H9 (cell line): ENCODE data around the gene PROM1. TPM values are rescaled to one million over a fixed set of nuclear protein-coding genes. Genes with fewer than 3 reads are reported as not detected.

ENCODE experiments used
- DNase-seq: peaks from one replicate; pipeline ENCODE4 v3.0.0-alpha.2; 2017
- H2AFZ ChIP-seq: one replicate; pipeline ENCODE4 v1.6.1; 2013; ENCODE audit warnings: mild to moderate bottlenecking, low read length, control low read depth, moderate library complexity
- H2AK5ac ChIP-seq: 2 replicates; pipeline ENCODE4 v1.6.1; 2013; ENCODE audit warnings: low read length, control low read depth, mixed read lengths; ENCODE audit not compliant: insufficient read length
- H2BK120ac ChIP-seq: one replicate; pipeline ENCODE4 v1.6.1; 2013; ENCODE audit warnings: low read depth, mild to moderate bottlenecking, low read length, control low read depth, inconsistent platforms; ENCODE audit not compliant: poor library complexity, severe bottlenecking
- H2BK12ac ChIP-seq: 2 replicates; pipeline ENCODE4 v1.6.1; 2013; ENCODE audit warnings: low read length, control low read depth, mixed read lengths, low read depth; ENCODE audit not compliant: insufficient read length
- H2BK15ac ChIP-seq: 2 replicates; pipeline ENCODE4 v1.6.1; 2013; ENCODE audit warnings: low read depth, low read length, control low read depth
- H2BK20ac ChIP-seq: one replicate; pipeline ENCODE4 v1.6.1; 2013; ENCODE audit warnings: low read depth, mild to moderate bottlenecking, low read length, control low read depth, inconsistent platforms; ENCODE audit not compliant: poor library complexity, severe bottlenecking
- H2BK5ac ChIP-seq: 2 replicates; pipeline ENCODE4 v1.6.1; 2013; ENCODE audit warnings: low read length, control low read depth, mixed read lengths; ENCODE audit not compliant: insufficient read length
- H3K14ac ChIP-seq: 2 replicates; pipeline ENCODE4 v1.6.1; 2013; ENCODE audit warnings: low read length, control low read depth; ENCODE audit not compliant: insufficient read depth
- H3K18ac ChIP-seq: 2 replicates; pipeline ENCODE4 v1.6.1; 2013; ENCODE audit warnings: low read depth, mild to moderate bottlenecking, mixed read lengths, low read length, control low read depth; ENCODE audit not compliant: insufficient read length
- H3K23ac ChIP-seq: 2 replicates; pipeline ENCODE4 v1.6.1; 2013; ENCODE audit warnings: low read length, control low read depth, mixed read lengths, low read depth; ENCODE audit not compliant: insufficient read length
- H3K23me2 ChIP-seq: 2 replicates; pipeline ENCODE4 v1.6.1; 2013; ENCODE audit warnings: low read depth, mild to moderate bottlenecking, mixed read lengths, low read length, control low read depth; ENCODE audit not compliant: insufficient read length, poor library complexity, severe bottlenecking
- H3K27ac ChIP-seq: 2 replicates; pipeline ENCODE4 v1.5.1; 2013; ENCODE audit warnings: low read length, control low read depth, mixed read lengths, low read depth; ENCODE audit not compliant: insufficient read length
- H3K27me3 ChIP-seq: 2 replicates; pipeline ENCODE4 v1.6.1; 2013; ENCODE audit warnings: low read length, control low read depth, inconsistent platforms; ENCODE audit not compliant: insufficient read depth
- H3K4ac ChIP-seq: 2 replicates; pipeline ENCODE4 v1.6.1; 2013; ENCODE audit warnings: low read depth, mild to moderate bottlenecking, control low read depth, inconsistent platforms, low read length, moderate library complexity
- H3K4me1 ChIP-seq: 2 replicates; pipeline ENCODE4 v1.6.1; 2013; ENCODE audit warnings: low read length, control low read depth, inconsistent platforms; ENCODE audit not compliant: insufficient read depth
- H3K4me2 ChIP-seq: 2 replicates; pipeline ENCODE4 v1.6.1; 2013; ENCODE audit warnings: low read length, control low read depth, mixed read lengths; ENCODE audit not compliant: insufficient read length, insufficient read depth
- H3K56ac ChIP-seq: 2 replicates; pipeline ENCODE4 v1.6.1; 2013; ENCODE audit warnings: low read depth, mild to moderate bottlenecking, mixed read lengths, low read length, control low read depth; ENCODE audit not compliant: insufficient read length
- H3K79me1 ChIP-seq: 2 replicates; pipeline ENCODE4 v1.6.1; 2013; ENCODE audit warnings: low read depth, mild to moderate bottlenecking, moderate library complexity, low read length, control low read depth, inconsistent platforms; ENCODE audit not compliant: insufficient read depth, poor library complexity, severe bottlenecking
- H3K79me2 ChIP-seq: 2 replicates; pipeline ENCODE4 v1.6.1; 2013; ENCODE audit warnings: low read length, control low read depth, inconsistent platforms; ENCODE audit not compliant: insufficient read depth
- H3K9ac ChIP-seq: 2 replicates; pipeline ENCODE4 v1.6.1; 2013; ENCODE audit warnings: low read length, control low read depth, mixed read lengths; ENCODE audit not compliant: insufficient read length; ENCODE audit errors: extremely low read depth
- H3K9me3 ChIP-seq: one replicate; pipeline ENCODE4 v1.6.1; 2013; ENCODE audit warnings: low read depth, low read length, inconsistent platforms; ENCODE audit not compliant: control insufficient read depth
- H3T11ph ChIP-seq: one replicate; pipeline ENCODE4 v1.6.1; 2013; ENCODE audit warnings: mild to moderate bottlenecking, low read length, control low read depth, inconsistent platforms
- H4K20me1 ChIP-seq: one replicate; pipeline ENCODE4 v1.6.1; 2013; ENCODE audit not compliant: control insufficient read depth, insufficient read length, insufficient read depth
- H4K5ac ChIP-seq: 2 replicates; pipeline ENCODE4 v1.6.1; 2013; ENCODE audit warnings: low read depth, mild to moderate bottlenecking, mixed read lengths, low read length, control low read depth; ENCODE audit not compliant: insufficient read length
- H4K8ac ChIP-seq: replicated peaks from 2 replicates; pipeline ENCODE4 v1.6.1; 2013; ENCODE audit warnings: low read length, control low read depth, mixed read lengths, low read depth; ENCODE audit not compliant: insufficient read length
- H4K91ac ChIP-seq: 2 replicates; pipeline ENCODE4 v1.6.1; 2013; ENCODE audit warnings: low read depth, mild to moderate bottlenecking, moderate library complexity, mixed read lengths, low read length, control low read depth; ENCODE audit not compliant: insufficient read length
- H3K27ac Mint-ChIP-seq, 3 experiments: 2 replicates in 2 of 3; 3 replicates in 1 of 3; pipeline ENCODE4 v1.8.0; 2020 to 2021; ENCODE audit warnings: mixed read lengths in 3 of 3, mild to moderate bottlenecking in 1 of 3, moderate library complexity in 1 of 3
- H3K27me3 Mint-ChIP-seq: 2 replicates; pipeline ENCODE4 v1.8.0; 2021; ENCODE audit warnings: low read depth, mild to moderate bottlenecking, moderate library complexity, mixed read lengths
- H3K36me3 Mint-ChIP-seq, 3 experiments: 2 replicates in 2 of 3; 3 replicates in 1 of 3; pipeline ENCODE4 v1.8.0; 2020 to 2021; ENCODE audit warnings: low read depth in 3 of 3, mixed read lengths in 3 of 3; ENCODE audit not compliant: insufficient read depth in 1 of 3
- H3K4me1 Mint-ChIP-seq, 2 experiments: 2 replicates each; pipeline ENCODE4 v1.8.0; 2020; ENCODE audit warnings: mixed read lengths in 2 of 2
- H3K4me3 Mint-ChIP-seq, 2 experiments: 2 replicates in 1 of 2; 3 replicates in 1 of 2; pipeline ENCODE4 v1.8.0; 2020 to 2021; ENCODE audit warnings: mild to moderate bottlenecking in 2 of 2, mixed read lengths in 2 of 2, moderate library complexity in 1 of 2
- H3K9me3 Mint-ChIP-seq, 2 experiments: 2 replicates in 1 of 2; 3 replicates in 1 of 2; pipeline ENCODE4 v1.8.0; 2020; ENCODE audit warnings: mild to moderate bottlenecking in 2 of 2, mixed read lengths in 2 of 2, moderate library complexity in 1 of 2
- CTCF ChIP-seq: fragments of 200-600 bp; sonication (generic); conservative IDR thresholded peaks from 3 replicates; pipeline ENCODE4 v1.8.0; 2021; ENCODE audit warnings: antibody characterized with exemption, mild to moderate bottlenecking
- total RNA-seq: library from RNA; stranded (reverse); gene quantifications from 2 replicates; pipeline ENCODE4 v1.2.1, GENCODE V29; 2021

PROM1 gene
- total RNA-seq, 1 experiment from 2014 or later: 98.3 TPM

- Histone ChIP-seq H2BK15ac (no peak overlapping the region), H3K56ac (no peak overlapping the region), H4K8ac (no peak overlapping the region), H3K23me2 (no peaks in the 10 kb centered on the region), H4K91ac (no peak overlapping the region), H3K23ac (no peak overlapping the region), H3K4me1 (no peaks in the 10 kb centered on the region), H3K9ac (no peak overlapping the region), H3K9me3 (no peaks in the 10 kb centered on the region), H3T11ph (no peak overlapping the region), H2BK5ac (no peak overlapping the region), H3K18ac (no peak overlapping the region), H2BK12ac (no peak overlapping the region), H4K20me1 (no peaks in the 10 kb centered on the region), H2BK20ac (no peak overlapping the region), H3K4me2 (no peak overlapping the region), H3K79me1 (no peaks in the 10 kb centered on the region), H3K27me3 (no peaks in the 10 kb centered on the region), H3K79me2 (no peaks in the 10 kb centered on the region), H3K14ac (no peak overlapping the region), H2AK5ac (no peak overlapping the region), H2AFZ (no peak overlapping the region), H3K27ac (no peak overlapping the region), H2BK120ac (no peak overlapping the region), H3K4ac (no peak overlapping the region), H4K5ac (no peak overlapping the region)
- no peak for DNase-seq
- Mint-ChIP-seq H3K27me3 (peaks cover 8% of the 10 kb centered on the region), H3K9me3 (no peaks in the 10 kb centered on the region), H3K27ac (no peak overlapping the region), H3K36me3 (no peaks in the 10 kb centered on the region), H3K4me3 (no peak overlapping the region), H3K4me1 (no peaks in the 10 kb centered on the region)
- TF ChIP-seq CTCF: no peak
Observed at GRCh38 chr4:16110199-16110598, 26.4 kb upstream of the PROM1 start.
